Neural cell (in vitro differentiated cells): ENCODE results near the gene LARGE1. TPM values are rescaled to one million over a fixed set of nuclear protein-coding genes. Genes with fewer than 3 reads are reported as not detected.

ENCODE experiments used
- H2AFZ ChIP-seq: fragments of 200-600, 300-800 bp; sonication (generic), shearing (Covaris generic); 2 replicates; pipeline ENCODE4 v1.6.0; 2014; ENCODE audit warnings: low read depth, mild to moderate bottlenecking, antibody characterized with exemption, low read length, moderate library complexity
- H3F3A ChIP-seq: fragments of 200-600 bp; shearing (Covaris generic); 2 replicates; pipeline ENCODE4 v1.6.1; 2016; ENCODE audit warnings: mild to moderate bottlenecking, moderate library complexity, mixed read lengths, antibody characterized with exemption, low read length; ENCODE audit not compliant: insufficient read depth, poor library complexity, severe bottlenecking
- H3K27ac ChIP-seq: fragments of 200-600, 300-800 bp; sonication (generic), shearing (Covaris generic); 2 replicates; pipeline ENCODE4 v1.5.1; 2014; ENCODE audit warnings: mild to moderate bottlenecking, low read length, moderate library complexity
- H3K27me3 ChIP-seq: fragments of 300-800, 200-600 bp; sonication (generic), shearing (Covaris generic); 2 replicates; pipeline ENCODE4 v1.6.0; 2014; ENCODE audit warnings: mild to moderate bottlenecking, low read depth, low read length, moderate library complexity; ENCODE audit not compliant: insufficient read depth
- H3K36me3 ChIP-seq: fragments of 300-800, 200-600 bp; sonication (generic), shearing (Covaris generic); 2 replicates; pipeline ENCODE4 v1.5.1; 2014; ENCODE audit warnings: mild to moderate bottlenecking, antibody characterized with exemption, low read length, moderate library complexity; ENCODE audit not compliant: insufficient read depth
- H3K4me2 ChIP-seq: fragments of 300-800, 200-600 bp; sonication (generic), shearing (Covaris generic); 2 replicates; pipeline ENCODE4 v1.6.0; 2014; ENCODE audit warnings: mild to moderate bottlenecking, low read length
- H3K4me3 ChIP-seq: fragments of 300-800, 200-600 bp; sonication (generic), shearing (Covaris generic); 2 replicates; pipeline ENCODE4 v1.5.1; 2014; ENCODE audit warnings: mild to moderate bottlenecking, low read length, moderate library complexity
- H3K79me2 ChIP-seq: fragments of 200-600 bp; shearing (Covaris generic); replicated peaks from 2 replicates; pipeline ENCODE4 v1.6.0; 2014; ENCODE audit warnings: mild to moderate bottlenecking, low read length, moderate library complexity; ENCODE audit not compliant: insufficient read depth
- H3K9ac ChIP-seq: fragments of 300-800, 200-600 bp; sonication (generic), shearing (Covaris generic); 2 replicates; pipeline ENCODE4 v1.6.1; 2016; ENCODE audit warnings: mild to moderate bottlenecking, low read length, mixed read lengths
- H3K9me2 ChIP-seq: fragments of 200-600 bp; shearing (Covaris generic); 2 replicates; pipeline ENCODE4 v1.6.1; 2016; ENCODE audit warnings: mild to moderate bottlenecking, low read length, mixed read lengths; ENCODE audit not compliant: insufficient read depth
- H3K9me3 ChIP-seq: fragments of 200-600, 300-800 bp; sonication (generic), shearing (Covaris generic); 2 replicates; pipeline ENCODE4 v1.6.1; 2016; ENCODE audit warnings: mild to moderate bottlenecking, mixed run types, low read length, moderate library complexity, mixed read lengths
- H4K20me1 ChIP-seq: fragments of 200-600 bp; shearing (Covaris generic); 2 replicates; pipeline ENCODE4 v1.6.1; 2016; ENCODE audit warnings: mild to moderate bottlenecking, mixed run types; ENCODE audit not compliant: insufficient read depth
- EP300 ChIP-seq: fragments of 450-650 bp; conservative IDR thresholded peaks from 2 replicates; pipeline ENCODE4 v1.6.1; 2014; ENCODE audit warnings: antibody characterized with exemption, mild to moderate bottlenecking, moderate library complexity; ENCODE audit not compliant: poor library complexity, severe bottlenecking
- EZH2 ChIP-seq: fragments of 200-600, 300-800 bp; shearing (Covaris generic), sonication (generic); IDR thresholded peaks from 2 replicates; pipeline ENCODE4 v1.6.1; 2014; ENCODE audit warnings: antibody characterized with exemption, low read length, borderline replicate concordance, mild to moderate bottlenecking; ENCODE audit not compliant: insufficient read depth, poor library complexity, severe bottlenecking
- MXI1 ChIP-seq: fragments of 450-650 bp; conservative IDR thresholded peaks from 2 replicates; pipeline ENCODE4 v1.6.1; 2014; ENCODE audit warnings: antibody characterized with exemption, mild to moderate bottlenecking; ENCODE audit not compliant: poor library complexity, severe bottlenecking
- POLR2AphosphoS5 ChIP-seq: IDR thresholded peaks from 2 replicates; pipeline ENCODE4 v1.6.1; 2012
- RAD21 ChIP-seq: fragments of 450-650 bp; conservative IDR thresholded peaks from 2 replicates; pipeline ENCODE4 v1.6.1; 2014; ENCODE audit warnings: antibody characterized with exemption, mild to moderate bottlenecking, moderate library complexity
- REST ChIP-seq: IDR thresholded peaks from 2 replicates; pipeline ENCODE4 v1.6.1; 2012; ENCODE audit warnings: borderline replicate concordance
- SMC3 ChIP-seq: fragments of 450-650 bp; conservative IDR thresholded peaks from 2 replicates; pipeline ENCODE4 v1.6.1; 2014; ENCODE audit warnings: antibody characterized with exemption, mild to moderate bottlenecking, moderate library complexity; ENCODE audit not compliant: poor library complexity
- TAF1 ChIP-seq: IDR thresholded peaks from 2 replicates; pipeline ENCODE4 v1.6.1; 2012; ENCODE audit warnings: low read depth
- polyA plus RNA-seq: library from polyadenylated mRNA; depleted of rRNA; stranded (reverse); fragments of >200 nt; gene quantifications from 2 replicates; pipeline ENCODE4 v1.2.3, GENCODE V29; 2014
- TF ChIP-seq, protein P1 (sequence below): fragments of 450-650 bp; IDR thresholded peaks from 2 replicates; pipeline ENCODE4 v1.5.1; 2014; ENCODE audit warnings: antibody characterized with exemption, mild to moderate bottlenecking, moderate library complexity; ENCODE audit not compliant: poor library complexity, severe bottlenecking

Gene LARGE1
- polyA plus RNA-seq, 1 donor from 2014 or later = 27.5 TPM

DNA sequence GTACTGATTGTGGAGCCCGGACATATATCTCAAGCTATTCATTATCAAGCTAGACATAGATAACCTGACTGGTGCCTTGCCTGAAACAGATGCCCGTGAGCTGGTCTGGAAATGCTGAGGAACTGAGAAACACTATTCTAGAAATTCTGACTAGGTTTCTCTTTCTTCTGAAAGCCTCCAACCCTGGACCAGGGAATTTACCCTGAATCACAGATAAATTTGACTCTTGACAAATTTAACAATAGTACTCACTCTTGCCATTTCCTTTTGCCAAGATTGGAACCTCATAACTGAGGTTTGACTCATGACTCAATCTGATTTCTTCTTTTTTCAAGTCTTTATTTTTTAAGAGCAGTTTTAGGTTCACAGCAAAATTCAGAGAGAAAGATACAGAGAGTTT lies 672.5 kb downstream of the LARGE1 start:
- Histone ChIP-seq H3K9me2 (no peaks in the 10 kb centered on the region), H3K79me2 (no peaks in the 10 kb centered on the region), H4K20me1 (no peaks in the 10 kb centered on the region), H3K27me3 (no peaks in the 10 kb centered on the region), H3K4me2 (no peak overlapping the region), H3K9ac (no peak overlapping the region), H3K4me3 (no peak overlapping the region), H3K36me3 (no peaks in the 10 kb centered on the region), H3K27ac (no peak overlapping the region), H2AFZ (no peak overlapping the region), H3K9me3 (no peaks in the 10 kb centered on the region), H3F3A (no peaks in the 10 kb centered on the region)
- TF ChIP-seq, protein P1, sequence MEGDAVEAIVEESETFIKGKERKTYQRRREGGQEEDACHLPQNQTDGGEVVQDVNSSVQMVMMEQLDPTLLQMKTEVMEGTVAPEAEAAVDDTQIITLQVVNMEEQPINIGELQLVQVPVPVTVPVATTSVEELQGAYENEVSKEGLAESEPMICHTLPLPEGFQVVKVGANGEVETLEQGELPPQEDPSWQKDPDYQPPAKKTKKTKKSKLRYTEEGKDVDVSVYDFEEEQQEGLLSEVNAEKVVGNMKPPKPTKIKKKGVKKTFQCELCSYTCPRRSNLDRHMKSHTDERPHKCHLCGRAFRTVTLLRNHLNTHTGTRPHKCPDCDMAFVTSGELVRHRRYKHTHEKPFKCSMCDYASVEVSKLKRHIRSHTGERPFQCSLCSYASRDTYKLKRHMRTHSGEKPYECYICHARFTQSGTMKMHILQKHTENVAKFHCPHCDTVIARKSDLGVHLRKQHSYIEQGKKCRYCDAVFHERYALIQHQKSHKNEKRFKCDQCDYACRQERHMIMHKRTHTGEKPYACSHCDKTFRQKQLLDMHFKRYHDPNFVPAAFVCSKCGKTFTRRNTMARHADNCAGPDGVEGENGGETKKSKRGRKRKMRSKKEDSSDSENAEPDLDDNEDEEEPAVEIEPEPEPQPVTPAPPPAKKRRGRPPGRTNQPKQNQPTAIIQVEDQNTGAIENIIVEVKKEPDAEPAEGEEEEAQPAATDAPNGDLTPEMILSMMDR = no peak
- TF ChIP-seq MXI1 = no peak
- no peak for TF ChIP-seq EP300
- no peak for TF ChIP-seq POLR2AphosphoS5
- no peak for TF ChIP-seq EZH2
- no peak for TF ChIP-seq RAD21
- no peak for TF ChIP-seq TAF1
- TF ChIP-seq REST = no peak
- TF ChIP-seq SMC3 = no peak

GRCh38 chr22:33242078-33242477 lies 678.2 kb downstream of the LARGE1 start:
- H3K36me3 ChIP-seq = no peaks in the 10 kb centered on the region
- H3K9me2 ChIP-seq = no peaks in the 10 kb centered on the region
- no peaks in the 10 kb centered on the region for H3K27me3 ChIP-seq
- H3K4me2 ChIP-seq = no peak overlapping the region
- H3K9me3 ChIP-seq = peaks cover 3% of the 10 kb centered on the region
- TF ChIP-seq SMC3 (no peak), EP300 (no peak), TAF1 (no peak), REST (no peak), RAD21 (no peak), POLR2AphosphoS5 (no peak), MXI1 (no peak), EZH2 (no peak)
- TF ChIP-seq, protein P1 = no peak
- no peaks in the 10 kb centered on the region for H3F3A ChIP-seq
- H3K27ac ChIP-seq = no peak overlapping the region
- H3K9ac ChIP-seq = no peak overlapping the region
- H4K20me1 ChIP-seq = no peaks in the 10 kb centered on the region
- H3K4me3 ChIP-seq = no peak overlapping the region
- no peaks in the 10 kb centered on the region for H3K79me2 ChIP-seq
- H2AFZ ChIP-seq = no peak overlapping the region
